Smooth muscle cell of the brain vasculature (primary cell): ENCODE results near the gene IRAK1.

Experiments used
- DNase-seq: peaks from one replicate; pipeline ENCODE4 v3.0.0-alpha.2; 2012; ENCODE audit warnings: low read depth, low spot score

IRAK1 gene

DNA sequence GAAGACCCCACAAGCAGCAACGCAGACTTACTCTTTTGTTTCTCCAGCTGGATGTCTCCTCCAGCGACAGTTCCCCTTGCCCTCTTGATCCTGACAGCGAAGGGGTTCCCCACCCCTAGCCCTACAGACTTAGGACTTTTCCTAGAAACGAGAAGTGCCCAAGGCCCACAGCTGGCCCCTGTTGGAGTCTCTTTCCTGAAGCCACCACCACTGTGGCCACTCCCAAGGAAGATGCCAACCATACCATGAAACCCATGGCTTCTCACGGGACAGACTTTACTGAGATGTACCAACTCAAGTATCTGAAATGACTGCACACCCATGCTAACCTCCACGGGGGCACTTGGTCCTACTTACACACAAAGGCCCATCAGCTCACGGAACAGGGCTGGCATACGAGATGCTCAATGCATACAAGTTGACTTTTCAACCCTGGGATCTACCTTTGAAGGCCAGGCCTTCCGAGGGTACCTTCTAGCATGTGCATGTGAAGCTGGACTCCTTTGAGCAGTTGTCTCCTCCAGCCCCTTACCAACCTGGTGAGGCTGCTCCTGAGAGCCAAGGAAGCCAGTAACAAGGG lies 924 bp upstream of the IRAK1 start:
- no peak for DNase-seq

DNA sequence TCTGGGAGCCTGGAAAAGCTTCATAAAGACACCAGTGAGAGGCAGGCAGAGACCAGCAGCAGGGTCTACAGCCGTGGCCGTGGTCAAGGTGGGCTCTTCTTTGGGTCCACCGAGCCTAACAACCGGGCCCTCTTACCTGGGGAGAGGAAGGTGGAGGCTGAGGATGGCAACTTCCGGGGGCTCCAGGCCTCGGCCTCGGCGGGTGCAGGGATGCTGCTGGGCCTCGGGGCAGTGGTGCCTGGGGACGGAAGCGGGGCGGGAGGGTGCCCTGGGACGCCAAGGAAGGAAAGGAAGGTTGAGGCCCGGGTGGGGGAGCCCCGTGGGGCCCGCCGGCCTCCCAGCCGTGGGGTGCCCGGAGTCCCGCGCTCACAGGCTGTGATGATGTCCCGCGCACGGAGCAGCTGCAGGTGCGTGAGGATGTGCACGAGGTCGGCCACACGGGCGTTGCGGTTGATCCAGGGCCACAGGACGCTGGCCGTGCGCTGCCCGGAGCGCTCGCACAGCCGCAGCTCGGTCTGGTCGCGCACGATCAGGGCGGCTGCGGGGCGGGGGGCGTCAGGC lies 561 bp downstream of the IRAK1 start:
- no peak for DNase-seq

DNA sequence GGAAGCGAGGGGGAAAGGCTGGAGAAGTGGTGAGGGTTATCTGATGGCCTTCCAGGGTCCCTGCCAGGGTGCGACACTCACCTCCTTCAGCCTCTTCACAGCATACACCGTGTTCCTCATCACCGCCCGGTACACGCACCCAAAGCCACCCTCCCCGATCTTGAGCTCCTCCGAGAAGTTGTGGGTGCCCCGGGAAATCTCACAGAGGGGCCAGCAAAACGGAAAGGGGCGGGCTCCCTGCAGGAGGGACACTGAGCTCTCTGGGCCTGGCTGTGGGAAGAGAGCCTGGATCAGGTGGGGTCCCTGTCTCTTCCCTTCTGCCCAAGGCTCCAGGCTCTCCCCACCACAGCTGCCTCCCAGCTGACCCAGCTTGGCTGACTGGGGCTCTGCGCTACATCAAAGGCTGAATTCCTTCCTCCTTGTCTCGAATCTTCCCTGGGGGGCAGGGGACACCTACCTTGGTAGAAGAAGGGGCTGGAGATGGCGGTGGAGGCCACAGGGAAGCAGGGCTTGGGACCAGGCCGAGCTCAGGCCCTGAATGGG lies 1.1 kb downstream of the IRAK1 start:
- DNase-seq, result no peak

DNA sequence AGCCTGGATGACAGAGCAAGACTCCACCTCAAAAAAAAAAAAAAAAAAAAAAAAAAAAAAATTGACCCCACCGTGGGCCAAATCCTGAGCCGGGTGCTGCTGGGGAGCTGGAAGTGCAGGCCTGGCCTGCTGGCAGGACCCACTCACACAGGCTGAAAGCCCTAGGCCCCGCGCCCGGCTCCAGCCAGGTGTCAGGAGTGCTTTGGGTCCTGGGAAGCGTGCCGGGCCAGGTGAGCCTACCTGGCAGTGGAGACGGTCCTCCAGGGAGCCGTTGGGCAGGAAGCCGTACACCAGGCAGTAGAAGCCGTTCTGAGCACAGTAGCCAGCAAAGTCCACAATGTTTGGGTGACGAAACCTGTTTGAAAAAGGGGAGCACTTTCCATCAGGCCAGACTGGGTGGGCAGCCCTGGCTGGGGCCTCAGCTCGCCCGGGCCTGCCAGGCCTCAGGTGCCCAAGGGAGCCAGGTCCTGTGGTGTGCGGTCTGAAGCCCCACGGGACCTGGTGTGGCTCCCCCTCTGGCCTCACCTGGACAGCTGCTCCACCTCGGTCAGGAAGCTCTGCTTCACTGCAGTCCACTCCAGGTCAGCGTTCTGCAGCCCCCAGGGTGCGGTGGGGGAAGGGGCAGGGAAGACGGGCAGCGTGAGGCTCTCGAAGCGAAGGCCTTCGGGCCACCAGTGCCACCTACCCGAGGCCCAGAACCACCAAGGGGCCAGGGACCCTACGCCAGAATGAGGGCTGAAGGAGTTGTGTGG lies 1.8 kb downstream of the IRAK1 start:
- DNase-seq, result no peak

DNA sequence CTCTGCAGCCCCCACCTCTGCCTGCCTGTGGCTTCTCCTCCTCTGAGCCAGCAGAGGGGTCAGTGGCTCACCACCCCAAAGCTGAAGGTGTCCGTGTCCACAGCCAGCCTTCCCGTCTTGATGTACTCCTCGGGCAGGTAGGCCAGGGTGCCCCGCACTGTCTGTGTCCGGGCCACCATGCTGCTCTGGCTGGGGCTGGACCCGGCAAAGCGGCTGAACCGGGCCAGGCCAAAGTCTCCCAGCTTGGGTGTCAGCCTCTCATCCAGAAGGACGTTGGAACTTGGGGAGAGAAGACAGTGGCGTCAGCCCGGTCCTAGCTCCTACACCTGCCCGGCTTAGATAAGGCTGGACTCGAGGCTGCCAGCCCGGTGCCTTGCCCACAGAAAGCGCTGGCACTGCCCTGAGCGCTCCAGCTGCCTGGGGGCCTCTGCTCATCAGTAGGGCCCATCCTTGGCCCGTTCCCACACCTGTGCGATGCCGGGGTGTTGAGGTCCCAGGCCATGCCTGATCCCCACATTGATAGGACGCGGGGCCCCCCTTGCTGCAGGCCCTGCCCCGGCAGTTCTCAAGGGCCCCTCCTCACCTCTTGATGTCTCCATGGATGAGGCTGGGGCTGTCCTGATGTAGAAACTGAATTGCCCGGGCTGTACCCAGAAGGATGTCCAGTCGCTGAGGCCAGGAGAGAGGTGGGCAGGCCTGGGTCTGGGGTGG lies 3.2 kb downstream of the IRAK1 start:
- DNase-seq, result no peak

DNA sequence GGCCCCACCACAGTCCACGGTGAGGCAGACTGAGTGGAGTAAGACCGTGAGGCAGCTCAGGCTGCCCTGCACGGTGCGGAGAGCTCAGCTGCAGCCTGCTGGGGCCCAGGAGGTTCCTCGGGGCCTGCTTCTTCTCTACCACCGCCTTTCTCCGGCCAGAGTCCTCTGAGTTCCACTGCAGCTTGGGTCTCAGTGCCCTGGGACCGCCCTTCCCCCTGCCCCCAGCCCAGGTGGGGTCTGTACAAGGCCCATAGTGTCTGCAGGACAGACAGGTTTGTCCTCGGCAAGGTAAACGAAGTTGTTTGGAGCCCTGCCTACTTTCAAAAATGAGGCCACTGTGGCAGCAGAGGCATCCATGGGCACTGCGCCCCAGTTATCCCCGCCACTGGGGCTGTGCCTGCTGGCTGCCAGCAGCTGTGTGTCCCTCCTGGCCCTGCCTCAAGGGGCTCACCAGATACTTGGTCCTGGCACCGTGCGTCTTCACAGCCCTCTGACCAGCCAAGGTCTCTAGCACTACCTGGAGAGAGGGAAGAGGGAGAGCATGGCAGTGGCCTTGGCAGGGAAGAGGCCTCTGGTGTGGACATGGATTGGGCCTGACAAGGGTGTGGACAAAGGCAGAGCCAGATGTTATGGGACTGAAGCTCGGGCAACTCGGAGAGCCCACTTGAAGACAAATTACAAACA lies 4.0 kb downstream of the IRAK1 start:
- no peak for DNase-seq

DNA sequence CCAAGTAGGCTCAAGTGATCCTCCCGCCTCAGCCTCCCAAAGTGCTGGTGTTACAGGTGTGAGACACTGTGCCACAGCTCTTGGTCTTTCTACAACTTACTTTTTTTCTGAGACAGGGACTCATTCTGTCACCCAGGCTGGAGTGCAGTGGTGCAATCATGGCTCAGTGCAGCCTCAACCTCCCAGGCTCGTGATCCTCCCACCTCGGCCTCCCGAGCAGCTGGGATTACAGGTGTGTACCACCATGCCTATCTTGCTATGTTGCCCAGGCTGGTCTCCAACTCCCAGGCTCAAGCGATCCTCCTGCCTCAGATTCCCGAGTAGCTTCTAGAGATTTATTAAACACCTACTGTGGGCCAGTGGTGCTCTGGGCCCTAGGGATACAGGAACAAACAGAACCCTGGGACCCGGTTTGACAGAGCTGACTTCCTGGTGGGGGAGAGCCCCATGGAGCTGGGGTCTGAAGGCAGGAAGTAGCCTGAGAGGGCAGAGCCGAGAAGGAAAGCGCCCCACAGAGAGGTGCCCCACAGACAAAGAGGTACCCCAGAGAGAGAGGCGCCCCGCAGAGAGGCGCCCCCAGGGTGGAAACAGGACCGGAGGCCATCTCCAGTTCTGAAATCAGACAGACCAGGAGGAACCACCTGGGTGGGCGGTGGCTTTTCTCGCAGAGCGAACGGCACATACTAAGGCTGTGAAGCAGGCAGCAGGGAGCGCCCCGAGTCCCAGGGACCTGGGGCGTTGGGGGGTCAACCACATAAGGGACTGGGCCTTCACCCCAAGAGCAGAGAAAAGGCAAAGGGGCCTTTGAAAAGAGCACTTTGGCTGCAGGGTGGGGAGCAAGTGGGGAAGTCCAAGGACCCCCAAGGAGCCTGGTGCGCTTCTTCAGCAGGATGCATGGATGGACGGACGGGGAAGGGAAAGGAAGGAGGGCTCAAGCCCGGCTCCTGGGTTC lies 5.0 kb downstream of the IRAK1 start:
- no peak for DNase-seq

DNA sequence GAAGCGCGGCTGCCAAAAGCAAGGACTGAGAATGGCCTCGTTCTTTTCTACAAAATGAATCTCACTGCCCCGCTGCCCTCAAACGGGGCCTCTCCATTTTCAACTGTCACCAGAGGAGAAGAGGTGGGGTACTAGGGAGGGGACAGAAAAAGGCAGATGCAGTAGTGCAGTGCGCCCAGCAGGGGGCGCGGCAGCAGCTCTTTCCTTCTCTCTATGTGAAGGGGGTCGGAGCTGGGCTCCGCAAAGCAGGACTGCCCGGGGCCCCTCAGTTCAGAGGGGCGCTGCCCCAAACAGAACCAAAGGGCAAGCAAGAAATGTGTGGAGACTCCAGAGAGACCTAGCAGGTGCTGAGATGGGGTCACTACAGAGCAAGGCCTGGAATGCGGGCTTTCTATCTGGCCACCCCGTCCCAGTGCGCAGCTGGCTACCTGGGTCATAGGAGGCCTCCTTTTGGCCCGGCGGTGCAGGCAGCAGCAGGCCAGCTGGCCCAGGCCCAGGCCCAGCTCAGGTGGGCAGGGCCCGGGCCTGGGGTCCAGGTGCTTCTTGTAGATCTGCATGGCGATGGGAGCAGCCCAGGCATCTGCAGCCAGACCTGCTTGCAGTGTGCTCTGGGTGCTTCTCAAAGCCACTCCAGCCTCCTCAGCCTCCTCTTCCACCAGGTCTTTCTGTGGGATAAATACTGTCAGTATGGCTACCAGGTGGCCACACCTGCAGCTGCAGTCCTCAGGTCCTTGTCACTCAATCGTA lies 5.9 kb downstream of the IRAK1 start:
- no peak for DNase-seq

DNA sequence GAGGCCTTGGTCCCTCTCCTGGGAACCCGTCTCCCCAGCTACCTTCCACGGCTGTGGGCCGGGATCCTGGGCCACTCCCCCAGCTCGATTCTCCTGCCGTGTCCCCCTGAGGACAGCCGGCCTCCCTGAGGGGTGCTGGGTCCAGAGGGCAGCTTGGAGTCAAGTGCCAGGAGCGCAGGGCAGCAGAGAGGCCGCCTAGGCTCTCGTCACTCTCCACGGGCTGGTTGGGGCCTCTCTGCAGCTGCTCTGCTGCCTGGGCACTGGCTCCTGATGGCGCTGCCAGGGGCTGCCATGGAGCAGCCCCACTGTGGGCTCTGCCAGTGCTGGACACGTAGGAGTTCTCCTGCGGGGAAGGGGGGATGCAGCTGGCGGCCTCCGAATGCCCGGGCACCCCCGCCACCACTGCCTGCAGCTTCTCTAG lies 6.7 kb downstream of the IRAK1 start:
- DNase-seq, result no peak

DNA sequence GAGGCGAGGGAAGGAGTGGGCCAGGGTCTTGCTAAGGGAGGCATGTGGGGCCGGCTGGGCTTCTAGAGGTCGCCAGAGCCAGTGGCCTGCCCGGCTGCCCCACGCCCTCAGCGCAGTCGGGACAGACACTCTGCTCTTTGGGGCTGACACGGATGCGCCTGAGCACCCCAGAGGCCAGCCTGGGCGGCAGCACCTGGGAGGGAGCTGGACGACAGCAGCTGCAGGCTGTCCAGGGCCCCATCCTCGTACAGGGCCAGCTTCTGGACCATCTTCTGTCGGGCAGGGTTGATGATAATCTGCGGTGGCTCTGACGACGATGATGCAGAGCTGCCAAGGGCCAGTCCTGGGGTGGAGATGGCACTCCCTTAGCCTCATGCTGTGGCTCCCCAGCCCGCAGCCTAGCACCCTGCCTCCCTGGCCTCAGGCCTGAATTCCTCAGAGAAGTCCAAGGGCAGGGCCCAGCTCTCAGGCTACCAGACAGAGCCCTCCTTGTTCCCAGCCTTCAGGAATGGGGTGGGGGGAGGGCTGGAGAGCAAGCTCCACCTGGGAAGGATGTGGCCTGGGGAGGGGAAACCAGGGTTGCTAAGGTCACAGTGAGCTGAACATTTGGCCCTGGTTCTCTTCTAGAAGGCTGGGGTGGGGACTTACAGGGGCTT lies 7.2 kb downstream of the IRAK1 start:
- DNase-seq, result no peak

DNA sequence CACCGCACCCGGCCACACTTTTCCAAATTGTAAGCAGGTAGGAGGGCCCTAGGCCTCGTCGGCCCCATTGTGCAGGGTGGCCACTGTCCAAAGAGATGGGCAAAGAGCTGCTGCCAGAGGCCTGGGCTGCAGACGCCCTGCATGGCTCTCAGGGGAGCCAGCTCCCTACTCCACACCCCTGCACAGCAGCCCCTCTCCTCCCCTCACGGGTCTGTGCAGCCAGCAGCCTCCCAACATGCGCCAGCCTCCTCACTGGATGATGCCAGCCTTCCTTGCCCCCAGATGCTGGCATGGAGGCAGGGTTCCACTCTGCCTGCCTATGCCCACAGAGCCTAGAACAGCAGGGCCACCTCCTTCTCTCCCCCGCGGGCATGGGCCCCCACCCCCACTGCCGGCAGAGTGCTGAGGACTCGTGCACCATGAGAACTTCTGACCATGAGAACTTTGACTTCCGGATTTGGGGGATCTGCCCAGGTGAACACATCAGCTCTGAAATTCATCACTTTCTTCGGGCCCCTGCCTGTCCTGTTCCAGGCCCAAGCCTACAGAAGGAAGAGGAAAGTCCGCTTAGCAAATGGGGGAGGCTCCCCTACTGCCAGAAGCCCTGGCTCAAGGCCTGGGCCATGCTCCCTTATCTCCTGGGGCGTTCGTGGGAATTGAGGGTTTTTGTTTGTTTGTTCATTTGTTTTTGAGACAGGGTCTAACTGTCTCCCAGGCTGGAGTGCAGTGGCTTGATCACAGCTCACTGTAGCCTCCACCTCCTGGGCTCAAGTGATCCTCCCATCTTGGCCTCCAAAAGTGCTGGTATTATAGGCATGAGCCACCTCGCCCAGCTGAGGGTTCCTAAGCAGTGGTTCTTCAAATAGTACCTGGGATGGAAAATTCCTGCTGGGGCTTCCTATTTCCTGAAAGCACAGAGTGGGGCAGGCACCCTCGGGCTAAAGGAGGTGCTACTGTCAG lies 8.0 kb downstream of the IRAK1 start:
- no peak for DNase-seq

DNA sequence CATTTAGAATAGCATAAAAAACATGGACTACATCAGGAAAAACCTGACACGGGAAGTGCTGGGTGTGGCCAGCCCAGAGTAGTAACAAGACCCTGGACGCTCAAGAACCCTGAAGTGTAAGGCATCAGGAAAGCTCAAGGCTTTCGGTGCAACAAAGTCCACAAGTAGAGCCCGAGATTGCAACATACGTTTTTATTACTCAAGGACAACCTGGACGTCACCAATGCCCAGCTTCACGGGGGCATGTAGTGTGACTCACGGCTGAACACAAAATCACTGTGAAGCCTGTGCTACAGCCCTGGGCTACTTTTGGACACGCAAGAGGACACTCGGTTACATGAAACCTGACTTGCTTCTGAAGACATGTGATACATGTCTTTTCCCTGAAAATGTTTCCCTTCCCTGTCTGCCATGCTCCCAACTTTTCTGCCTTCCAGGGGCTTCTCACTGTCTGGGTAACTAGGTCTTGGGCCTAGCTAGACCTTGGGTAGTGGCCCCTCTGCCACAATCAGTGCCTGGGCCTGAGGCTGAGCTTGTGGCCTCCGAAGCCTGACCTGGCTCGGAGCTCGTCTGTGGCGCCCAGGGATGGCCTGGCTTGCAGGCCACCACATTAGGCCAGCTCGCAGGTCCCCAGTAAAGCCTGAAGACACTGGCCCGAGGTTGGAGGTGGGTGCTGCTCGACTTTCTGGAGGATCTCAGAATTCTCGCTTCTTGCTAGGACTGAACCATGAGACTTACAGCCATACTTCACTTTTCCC lies 9.2 kb downstream of the IRAK1 start:
- DNase-seq, result no peak

DNA sequence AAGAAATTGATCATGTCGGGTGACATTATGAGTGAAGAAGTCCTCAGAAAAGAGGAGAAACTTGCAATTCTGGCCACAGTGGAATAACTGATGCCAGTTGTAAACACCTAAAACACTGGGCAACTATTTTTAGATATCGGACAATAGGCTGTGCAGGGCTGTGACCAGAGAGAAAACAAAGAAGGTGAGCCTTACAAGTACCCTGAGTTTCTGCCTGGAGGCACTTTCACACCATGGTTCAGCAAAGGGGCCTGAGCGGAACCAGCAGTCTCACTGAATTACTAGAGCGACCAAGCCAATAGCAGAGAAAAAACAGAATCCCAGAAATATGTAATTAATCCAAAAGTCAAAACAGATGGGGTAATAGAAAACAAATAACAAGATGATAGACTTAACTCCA lies 11.2 kb downstream of the IRAK1 start:
- no peak for DNase-seq

DNA sequence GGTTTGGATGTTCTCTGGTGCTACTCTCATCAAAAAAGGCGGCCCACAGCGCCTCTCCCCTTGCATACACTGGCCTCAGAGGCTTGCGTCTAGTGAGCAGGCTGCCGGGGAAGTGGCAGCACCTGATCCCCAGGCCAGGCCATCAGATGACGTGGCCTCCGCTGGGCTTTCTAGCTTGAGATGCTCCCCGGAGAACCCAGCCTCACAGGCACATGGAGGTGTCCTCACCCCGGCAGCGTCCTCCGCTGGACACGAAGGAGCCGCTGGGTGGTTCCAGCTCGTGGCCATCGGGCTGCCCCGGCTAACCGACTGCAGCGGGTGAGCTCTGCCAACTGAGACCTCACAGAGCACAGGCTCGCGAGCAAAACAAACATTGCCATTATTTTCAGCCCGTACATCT lies 12.8 kb downstream of the IRAK1 start:
- no peak for DNase-seq

DNA sequence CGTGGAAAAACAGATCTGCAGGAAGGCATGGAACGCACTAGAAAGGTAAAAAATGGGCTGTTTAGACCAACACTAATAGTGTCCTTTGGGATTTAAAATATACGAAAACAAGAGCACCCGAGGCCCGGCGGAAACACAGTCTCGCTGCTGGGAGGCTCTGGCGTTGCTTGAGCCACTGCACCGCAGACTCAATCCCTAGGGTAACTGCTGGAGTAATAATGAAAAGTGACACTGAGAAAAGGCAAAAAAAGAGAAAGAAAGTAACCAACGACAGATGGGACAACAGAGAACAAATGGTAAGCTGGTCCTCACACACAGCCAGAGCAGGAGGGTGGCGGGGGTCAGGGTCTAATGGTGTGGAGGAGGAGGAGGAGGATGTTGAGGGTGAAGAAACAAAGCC lies 15.4 kb downstream of the IRAK1 start:
- no peak for DNase-seq

DNA sequence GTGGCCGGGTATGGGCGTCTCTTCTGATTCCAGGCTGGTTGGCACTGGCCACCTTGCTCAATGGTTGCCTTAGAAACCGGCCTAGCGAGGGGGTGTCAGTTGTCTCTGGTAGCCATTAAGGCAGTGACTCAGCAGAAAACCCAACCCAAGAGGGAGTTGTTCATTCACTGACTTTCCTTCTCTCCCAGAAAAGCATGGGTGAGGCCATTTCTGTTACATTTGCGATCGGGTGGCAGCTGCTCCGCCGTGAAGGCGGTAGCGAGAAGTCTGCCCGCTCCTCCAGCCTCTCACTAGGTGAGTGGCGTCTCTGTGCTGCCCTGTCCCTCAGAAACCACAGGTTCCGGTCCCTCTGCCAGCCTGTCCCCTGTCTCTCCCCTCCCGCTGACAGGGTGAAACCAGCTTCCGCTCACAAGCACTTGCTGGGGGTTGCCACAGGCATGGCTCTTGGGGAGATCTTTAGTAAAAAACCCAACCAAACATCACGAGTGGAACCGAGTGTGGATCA lies 17.4 kb downstream of the IRAK1 start:
- DNase-seq, result no peak

DNA sequence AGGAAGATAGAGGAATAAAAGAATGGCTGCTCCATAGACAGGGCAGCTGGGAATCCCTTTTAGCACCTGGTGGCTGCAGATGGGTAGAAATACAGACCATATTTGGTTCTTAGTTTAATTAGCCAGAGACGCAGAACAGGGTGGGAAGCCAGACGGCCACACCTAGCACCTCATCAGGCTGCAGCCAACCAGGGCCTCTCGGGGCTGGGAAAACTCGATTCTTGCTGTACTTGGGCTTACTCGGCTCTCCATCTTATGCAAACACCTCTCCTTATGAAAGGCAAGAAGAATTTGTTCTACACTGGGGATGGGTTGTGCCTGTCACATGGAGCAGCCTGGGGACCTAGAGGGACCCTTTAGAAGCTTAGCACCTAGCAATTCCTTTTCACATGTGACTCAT lies 19.7 kb downstream of the IRAK1 start:
- DNase-seq, result no peak
